WERI-Rb-1 (cell line): Measurements from ENCODE around the gene PLOD2.

Experiments used
- DNase-seq: peaks from one replicate; pipeline ENCODE4 v3.0.0-alpha.2; 2020
- H3K27ac ChIP-seq: fragments of 250-450 bp; sonication (Bioruptor Pico); 2 replicates; pipeline ENCODE4 v1.5.1; 2020; ENCODE audit warnings: mild to moderate bottlenecking, moderate library complexity
- H3K27me3 ChIP-seq: fragments of 250-450 bp; sonication (Bioruptor Pico); 2 replicates; pipeline ENCODE4 v1.5.1; 2021; ENCODE audit warnings: mild to moderate bottlenecking, low read depth, moderate library complexity; ENCODE audit not compliant: insufficient read depth, severe bottlenecking
- H3K36me3 ChIP-seq: fragments of 250-450 bp; sonication (Bioruptor Pico); 2 replicates; pipeline ENCODE4 v1.5.1; 2020; ENCODE audit warnings: mild to moderate bottlenecking, moderate library complexity
- H3K4me3 ChIP-seq: 2 replicates; pipeline ENCODE4 v1.5.1; 2011; ENCODE audit warnings: low read depth, mild to moderate bottlenecking, control low read depth, low read length
- H3K9me3 ChIP-seq: fragments of 250-450 bp; sonication (Bioruptor Pico); 2 replicates; pipeline ENCODE4 v1.5.1; 2021; ENCODE audit warnings: mild to moderate bottlenecking, moderate library complexity; ENCODE audit not compliant: severe bottlenecking
- TF ChIP-seq, protein P1 (sequence below): IDR thresholded peaks from 2 replicates; pipeline ENCODE4 v1.5.1; 2011; ENCODE audit warnings: low read depth, mild to moderate bottlenecking, control low read depth, inconsistent platforms, low read length

PLOD2 gene

GRCh38 chr3:146050691-146051090 lies 110.3 kb downstream of the PLOD2 start:
- no peaks in the 10 kb centered on the region for H3K36me3 ChIP-seq
- no peaks in the 10 kb centered on the region for H3K27me3 ChIP-seq
- TF ChIP-seq, protein P1, sequence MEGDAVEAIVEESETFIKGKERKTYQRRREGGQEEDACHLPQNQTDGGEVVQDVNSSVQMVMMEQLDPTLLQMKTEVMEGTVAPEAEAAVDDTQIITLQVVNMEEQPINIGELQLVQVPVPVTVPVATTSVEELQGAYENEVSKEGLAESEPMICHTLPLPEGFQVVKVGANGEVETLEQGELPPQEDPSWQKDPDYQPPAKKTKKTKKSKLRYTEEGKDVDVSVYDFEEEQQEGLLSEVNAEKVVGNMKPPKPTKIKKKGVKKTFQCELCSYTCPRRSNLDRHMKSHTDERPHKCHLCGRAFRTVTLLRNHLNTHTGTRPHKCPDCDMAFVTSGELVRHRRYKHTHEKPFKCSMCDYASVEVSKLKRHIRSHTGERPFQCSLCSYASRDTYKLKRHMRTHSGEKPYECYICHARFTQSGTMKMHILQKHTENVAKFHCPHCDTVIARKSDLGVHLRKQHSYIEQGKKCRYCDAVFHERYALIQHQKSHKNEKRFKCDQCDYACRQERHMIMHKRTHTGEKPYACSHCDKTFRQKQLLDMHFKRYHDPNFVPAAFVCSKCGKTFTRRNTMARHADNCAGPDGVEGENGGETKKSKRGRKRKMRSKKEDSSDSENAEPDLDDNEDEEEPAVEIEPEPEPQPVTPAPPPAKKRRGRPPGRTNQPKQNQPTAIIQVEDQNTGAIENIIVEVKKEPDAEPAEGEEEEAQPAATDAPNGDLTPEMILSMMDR = no peak
- DNase-seq = no peak
- H3K4me3 ChIP-seq = no peak overlapping the region
- H3K27ac ChIP-seq = no peak overlapping the region
- H3K9me3 ChIP-seq = no peaks in the 10 kb centered on the region

- H3K27ac ChIP-seq = no peak overlapping the region
- H3K4me3 ChIP-seq = no peak overlapping the region
- no peak for DNase-seq
- TF ChIP-seq, protein P1 = no peak
- H3K36me3 ChIP-seq = no peaks in the 10 kb centered on the region
- no peaks in the 10 kb centered on the region for H3K27me3 ChIP-seq
- H3K9me3 ChIP-seq = no peaks in the 10 kb centered on the region
Measured at GRCh38 chr3:146047485-146047884, 113.5 kb downstream of the PLOD2 start.

GRCh38 chr3:146044046-146044445 lies 116.9 kb downstream of the PLOD2 start:
- H3K4me3 ChIP-seq = no peak overlapping the region
- no peak for DNase-seq

GRCh38 chr3:146040630-146041029 lies 120.4 kb downstream of the PLOD2 start:
- TF ChIP-seq, protein P1 = no peak
- H3K4me3 ChIP-seq = no peak overlapping the region
- no peaks in the 10 kb centered on the region for H3K27me3 ChIP-seq
- H3K9me3 ChIP-seq = no peaks in the 10 kb centered on the region
- H3K36me3 ChIP-seq = no peaks in the 10 kb centered on the region
- DNase-seq = no peak
- H3K27ac ChIP-seq = no peak overlapping the region

More at GRCh38 chr3:146044046-146044445, 116.9 kb downstream of the PLOD2 start:
- TF ChIP-seq, protein P1 = no peak
- Histone ChIP-seq H3K9me3 (no peaks in the 10 kb centered on the region), H3K36me3 (no peaks in the 10 kb centered on the region), H3K27ac (no peak overlapping the region), H3K27me3 (no peaks in the 10 kb centered on the region)

GRCh38 chr3:146037697-146038096 lies 123.3 kb downstream of the PLOD2 start:
- Histone ChIP-seq H3K36me3 (no peaks in the 10 kb centered on the region), H3K27me3 (no peaks in the 10 kb centered on the region), H3K9me3 (no peaks in the 10 kb centered on the region), H3K4me3 (no peak overlapping the region), H3K27ac (no peak overlapping the region)
- TF ChIP-seq, protein P1 = no peak
- no peak for DNase-seq

GRCh38 chr3:146036281-146036680 lies 124.7 kb downstream of the PLOD2 start:
- Histone ChIP-seq H3K27ac (no peak overlapping the region), H3K27me3 (no peaks in the 10 kb centered on the region), H3K9me3 (no peaks in the 10 kb centered on the region), H3K4me3 (no peak overlapping the region), H3K36me3 (no peaks in the 10 kb centered on the region)
- TF ChIP-seq, protein P1 = no peak
- no peak for DNase-seq
